ENCODE data around the gene NFIL3.

- TF ChIP-seq ELF4 (IDR thresholded peaks at IDR 0.05) (no peak), FOXK2 (IDR thresholded peaks at IDR 0.05) (no peak), SP1 (IDR thresholded peaks at IDR 0.05) (no peak), SUZ12 (IDR thresholded peaks at IDR 0.05) (no peak), FOXM1 (IDR thresholded peaks at IDR 0.05; ENCODE audit: borderline replicate concordance) (no peak), L3MBTL2 (conservative IDR thresholded peaks at IDR 0.05) (no peak), PKNOX1 (IDR thresholded peaks at IDR 0.05) (no peak), BHLHE40 (IDR thresholded peaks at IDR 0.05; ENCODE audit: borderline replicate concordance) (no peak)
These were observed 5.4 kb downstream of the NFIL3 start for GRCh38 chr9:91418215-91418610.

Measured in HEK293T (cell line).